GM10847 (cell line): Measurements from ENCODE around the gene SMIM12.
A peak's percentile ranks its signal among the peaks of the same experiment; 100 is the strongest.

Experiments
- POLR2A ChIP-seq: IDR thresholded peaks from 2 replicates; pipeline ENCODE4 v1.6.1; 2011; ENCODE audit not compliant: insufficient read length; ENCODE audit errors: extremely low read depth

The SMIM12 gene

DNA sequence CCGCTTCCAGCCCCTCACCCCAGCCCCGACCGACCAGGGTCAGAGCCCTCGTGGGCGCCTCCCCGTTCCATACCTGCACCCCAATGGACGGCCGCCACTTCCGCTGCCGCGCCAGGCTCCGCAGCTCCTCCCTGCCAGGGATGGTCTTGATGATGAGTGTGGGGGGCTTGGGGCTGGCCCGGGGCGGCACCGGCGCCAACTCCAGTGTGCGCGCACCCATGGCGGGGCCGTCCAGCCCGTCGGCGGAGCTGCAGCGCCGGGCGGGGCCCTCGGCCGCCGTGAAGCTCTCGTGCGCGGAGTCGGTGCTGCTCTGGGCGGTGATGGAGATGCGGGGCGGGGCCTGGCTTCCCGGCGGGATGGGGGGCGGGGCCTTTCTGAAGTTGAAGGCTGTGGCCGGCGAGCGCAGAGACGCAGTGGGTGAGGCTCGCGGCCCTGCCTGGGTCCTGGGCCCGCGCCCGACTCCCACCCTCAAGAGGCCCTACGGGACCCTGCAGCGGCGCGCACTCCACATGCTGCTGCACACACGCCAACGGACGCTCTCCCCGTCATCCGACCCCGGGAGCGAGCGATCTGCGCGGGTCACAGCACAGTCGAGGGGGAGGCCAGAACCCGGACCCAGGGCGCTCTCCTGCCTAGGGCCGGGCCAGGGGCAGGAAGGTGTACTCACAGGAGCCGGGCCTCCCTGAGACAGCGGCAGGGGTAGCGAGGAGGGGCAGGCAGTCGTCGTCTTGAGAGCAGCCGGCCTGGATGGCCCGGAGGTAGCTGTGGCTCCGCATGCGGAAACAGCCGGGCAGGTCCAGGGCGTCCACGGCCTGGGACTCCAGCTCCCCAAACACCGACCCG is 26.1 kb upstream of the SMIM12 start:
- TF ChIP-seq POLR2A, result no peak

DNA sequence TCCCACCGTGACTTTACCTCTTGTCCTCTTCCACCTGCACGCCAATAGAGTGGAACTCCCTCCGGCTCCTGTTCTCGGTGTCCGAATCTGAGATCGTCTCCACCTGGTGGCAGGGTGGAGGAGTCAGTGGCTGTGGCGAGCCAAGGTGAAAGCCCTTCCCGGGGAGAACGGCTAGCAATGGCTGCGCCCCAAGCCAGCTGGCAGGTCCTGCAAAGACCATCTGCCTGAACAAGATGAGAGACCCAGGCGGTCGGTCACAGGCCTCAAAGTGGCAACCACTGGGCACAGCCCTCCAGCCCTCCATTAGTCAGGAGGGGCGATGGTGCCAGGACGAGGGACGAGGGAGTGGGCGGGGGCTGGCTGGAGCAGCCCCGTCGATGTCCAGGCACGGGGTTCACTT is 25.4 kb upstream of the SMIM12 start:
- no peak for TF ChIP-seq POLR2A

DNA sequence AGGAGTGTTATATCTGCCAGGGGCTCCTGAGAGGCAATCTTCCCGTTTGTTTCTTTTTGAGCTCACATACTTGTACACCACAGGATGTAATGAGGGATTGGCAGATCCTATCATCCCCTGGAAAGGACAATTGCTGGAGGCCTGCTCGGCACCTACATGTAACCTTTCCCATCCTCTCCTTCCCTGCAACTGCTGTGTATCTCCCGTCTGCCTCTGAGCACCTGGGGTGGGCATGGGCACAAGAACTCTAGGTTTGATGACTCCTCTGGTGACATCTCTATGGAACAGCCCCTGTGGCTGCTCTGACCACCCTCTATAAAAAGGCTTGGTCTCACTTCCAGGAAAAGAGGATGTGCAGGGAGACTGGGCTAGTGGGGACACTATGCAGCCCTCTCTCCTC is 25.0 kb upstream of the SMIM12 start:
- no peak for TF ChIP-seq POLR2A

DNA sequence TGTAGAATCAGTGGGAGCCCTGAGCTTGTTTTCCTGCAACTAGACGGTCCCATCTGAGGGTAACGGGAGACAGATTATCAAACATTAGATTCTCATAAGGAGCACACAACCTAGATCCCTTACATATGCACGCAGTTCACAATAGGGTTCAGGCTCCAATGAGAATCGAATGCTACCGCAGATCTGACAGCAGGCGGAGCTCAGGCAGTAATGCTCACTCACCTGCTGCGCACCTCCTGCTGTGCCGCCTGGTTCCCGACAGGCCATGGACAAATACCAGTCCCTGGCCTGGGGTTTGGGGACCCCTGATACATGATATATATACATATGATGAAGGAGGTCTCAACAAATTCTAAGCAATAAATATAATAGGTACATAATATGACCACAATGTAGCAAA is 19.7 kb upstream of the SMIM12 start:
- no peak for TF ChIP-seq POLR2A

DNA sequence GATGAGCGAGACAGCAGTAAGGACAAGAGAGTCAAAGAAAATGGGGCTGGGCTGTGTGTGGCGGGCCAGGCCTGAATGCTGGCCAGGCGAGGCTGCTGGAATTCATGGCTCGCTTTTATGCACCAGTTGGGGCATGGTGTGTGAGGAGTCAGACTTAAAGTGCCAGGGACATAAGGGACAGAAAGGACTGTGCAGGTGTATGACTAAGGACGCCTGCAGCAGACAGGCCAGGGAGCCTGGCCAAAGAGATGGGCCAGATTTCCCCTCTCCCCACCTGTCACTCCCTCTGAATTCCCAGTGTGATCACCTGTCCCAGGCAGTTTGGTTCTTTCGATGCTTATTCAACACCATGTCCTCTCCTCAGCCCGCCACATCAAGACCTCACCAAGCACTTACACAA is 16.9 kb upstream of the SMIM12 start:
- TF ChIP-seq POLR2A, result no peak

DNA sequence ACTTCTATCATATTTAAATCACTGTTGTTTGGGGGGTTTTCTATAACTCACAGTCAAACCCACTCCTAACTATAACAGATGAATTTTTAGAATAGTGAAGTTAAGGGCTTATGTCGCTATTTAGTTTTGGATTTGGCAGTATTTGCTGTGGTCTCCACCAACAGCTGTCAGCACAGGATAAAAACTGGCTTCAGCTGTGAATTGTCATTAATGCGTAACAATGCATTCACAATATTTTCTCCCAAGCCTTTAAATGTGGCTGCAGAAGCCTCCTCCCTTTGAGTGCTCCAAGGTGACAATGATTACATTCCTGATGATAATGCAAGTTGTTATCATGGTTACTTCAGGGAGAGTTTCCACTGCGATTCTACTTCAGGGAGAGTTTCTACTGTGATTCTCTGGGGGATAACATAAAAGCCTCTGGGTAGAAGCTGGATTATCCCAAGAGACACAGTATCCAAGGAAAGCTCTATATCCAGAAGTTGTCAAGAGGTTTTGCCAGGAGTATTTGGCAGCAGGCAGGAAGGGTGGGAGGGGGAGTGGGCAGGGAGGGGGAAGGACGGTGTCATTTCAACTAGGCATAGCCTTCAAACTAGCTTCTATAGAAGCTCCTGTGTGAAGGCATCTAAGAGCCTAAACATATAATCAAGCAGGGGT is 14.9 kb upstream of the SMIM12 start:
- TF ChIP-seq POLR2A, result no peak

DNA sequence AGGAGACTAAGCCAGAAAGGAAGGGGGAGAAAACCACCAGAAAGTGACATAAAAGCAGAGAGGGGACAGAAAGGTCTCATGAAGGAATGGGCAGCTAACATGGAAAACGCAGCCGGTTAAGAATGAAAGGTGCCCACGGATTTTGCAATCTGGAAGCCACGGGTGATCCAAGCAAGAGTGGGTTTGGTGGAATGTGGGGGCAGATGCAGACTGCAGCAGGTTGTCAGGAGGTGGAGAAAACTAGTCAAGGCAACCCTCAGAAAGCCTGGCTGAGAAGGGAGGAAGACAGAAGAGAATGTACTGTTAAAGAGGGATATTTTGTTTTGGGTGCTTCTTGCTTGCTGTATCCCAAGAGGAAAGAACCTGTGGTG is 12.6 kb upstream of the SMIM12 start:
- TF ChIP-seq POLR2A, result no peak

DNA sequence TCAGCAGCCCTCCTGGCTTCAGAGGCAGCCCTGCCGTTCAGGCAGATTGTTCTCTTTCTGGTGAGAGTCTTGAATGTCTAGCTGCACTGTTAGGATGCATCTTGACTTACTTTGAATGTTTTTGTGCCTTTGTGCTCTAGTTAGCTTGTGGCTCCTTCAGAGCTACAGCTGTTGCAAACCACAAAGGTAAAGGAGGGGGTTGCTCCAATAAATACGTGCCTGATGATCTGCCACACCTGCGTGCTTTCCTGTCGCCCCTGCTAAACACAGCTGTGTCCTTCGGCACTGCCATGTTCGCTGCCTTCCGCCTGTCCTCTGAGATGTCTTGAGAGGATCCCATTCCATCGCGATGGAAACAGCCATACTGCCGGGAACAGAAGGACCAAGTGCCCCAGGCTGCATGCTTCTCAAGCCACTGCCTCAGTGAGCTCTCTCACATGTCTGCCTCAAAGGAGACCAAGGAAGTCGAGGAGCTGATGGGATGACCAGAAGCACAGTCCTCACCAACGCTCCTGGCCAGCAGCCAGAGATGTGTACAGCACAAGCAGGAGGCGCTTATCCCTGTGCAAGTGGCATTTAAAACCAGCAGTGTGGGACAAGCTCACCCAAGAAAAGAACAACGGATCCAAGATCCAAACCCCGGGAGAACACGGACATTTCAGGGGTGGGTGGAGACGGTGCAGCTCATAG is 12.0 kb upstream of the SMIM12 start:
- TF ChIP-seq POLR2A, result no peak

DNA sequence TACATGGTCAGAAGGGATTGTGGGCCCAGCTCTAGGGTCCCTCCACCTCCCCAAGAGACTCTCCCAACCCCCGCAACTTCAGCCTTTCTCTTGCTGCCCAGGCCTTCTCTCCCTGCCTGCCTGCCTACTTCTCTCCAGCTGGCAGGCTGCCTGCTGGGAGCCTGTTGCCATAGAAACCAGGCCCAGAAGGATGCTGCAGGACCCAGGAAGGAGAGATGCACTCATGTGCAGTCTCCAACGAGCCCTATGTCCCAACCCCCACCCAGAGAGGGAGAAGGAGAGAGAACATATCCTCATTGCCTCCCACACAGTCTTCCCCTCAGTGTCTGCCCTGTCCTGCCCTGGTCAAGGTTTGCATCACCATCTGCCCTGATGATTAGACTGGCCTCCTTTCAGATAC is 10.8 kb upstream of the SMIM12 start:
- no peak for TF ChIP-seq POLR2A

DNA sequence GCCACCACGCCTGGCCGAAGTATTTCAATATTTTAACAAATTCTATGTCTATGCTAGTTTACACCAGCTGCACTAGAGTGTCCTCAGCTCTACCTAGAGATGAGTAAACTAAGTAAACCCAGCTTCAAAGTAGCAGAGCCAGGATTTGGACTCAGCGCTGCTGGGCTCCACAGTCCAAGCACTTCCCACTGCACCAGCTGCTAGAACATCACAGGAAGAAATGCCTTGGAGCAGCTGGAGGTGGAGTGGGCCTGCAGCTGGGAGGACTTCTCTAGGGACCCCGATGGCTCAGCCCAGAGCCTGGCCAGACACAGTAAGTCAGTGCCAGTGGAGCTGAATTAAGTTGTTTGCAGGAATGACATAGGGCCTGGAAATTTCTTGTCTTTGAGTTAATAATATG is 10.2 kb upstream of the SMIM12 start:
- TF ChIP-seq POLR2A, result no peak

DNA sequence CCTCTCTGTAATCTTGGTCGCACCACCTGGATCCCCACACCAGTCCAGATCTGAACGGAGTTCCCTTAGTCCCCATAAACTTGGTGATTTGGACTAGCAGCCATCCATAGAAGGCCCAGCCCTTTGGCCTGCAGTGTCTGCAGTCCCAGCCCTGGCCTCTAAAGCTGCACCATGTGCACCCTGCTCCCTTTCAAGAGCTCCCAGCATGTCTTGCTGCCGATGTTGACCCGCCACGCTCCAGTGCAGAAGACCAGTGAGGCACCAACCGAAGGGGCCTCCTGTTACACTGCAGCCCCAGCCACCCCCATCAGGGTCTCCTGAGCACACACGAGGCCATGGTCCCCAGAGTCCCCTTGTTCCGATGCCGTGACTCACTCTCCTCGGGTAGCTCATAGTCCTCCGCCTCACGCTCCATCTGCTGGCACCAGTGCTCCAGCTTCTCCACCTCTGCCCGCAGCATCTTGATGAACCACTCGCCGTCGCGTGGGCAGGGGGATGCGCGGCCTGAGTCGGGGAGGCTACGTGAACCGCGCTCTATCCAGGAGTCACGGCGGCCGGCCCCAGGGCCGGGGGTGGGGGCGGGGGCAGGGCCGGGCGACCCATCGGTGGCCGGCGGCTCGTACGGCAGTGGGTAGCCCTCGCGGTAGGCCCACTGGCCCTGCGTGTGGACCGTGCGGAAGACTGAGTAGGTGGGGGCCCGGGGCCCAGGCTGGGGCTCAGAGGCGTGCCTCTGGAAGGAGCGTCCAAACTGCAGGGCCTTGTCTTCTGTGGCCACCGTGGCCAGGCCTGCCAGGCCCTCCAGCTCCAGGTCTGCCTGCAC is 8.9 kb upstream of the SMIM12 start:
- no peak for TF ChIP-seq POLR2A

DNA sequence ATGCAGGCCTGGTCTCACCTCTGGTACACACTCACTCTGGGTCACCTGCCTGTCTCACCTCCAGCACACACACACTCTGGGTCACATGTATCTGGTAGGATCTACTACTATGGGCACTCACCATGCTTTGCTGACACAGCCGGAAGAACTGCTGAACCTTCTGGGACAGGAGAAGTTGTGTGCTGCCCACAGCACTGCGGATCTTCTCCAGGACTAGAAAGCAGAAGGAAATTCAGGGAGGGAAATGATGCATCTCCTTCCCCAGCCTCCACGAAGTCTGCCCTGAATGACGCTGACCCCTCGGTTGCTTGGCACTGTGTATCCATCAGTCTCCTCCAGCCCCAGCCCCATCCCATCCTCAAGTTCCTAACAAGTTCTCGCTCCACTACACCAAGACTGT is 7.9 kb upstream of the SMIM12 start:
- no peak for TF ChIP-seq POLR2A

DNA sequence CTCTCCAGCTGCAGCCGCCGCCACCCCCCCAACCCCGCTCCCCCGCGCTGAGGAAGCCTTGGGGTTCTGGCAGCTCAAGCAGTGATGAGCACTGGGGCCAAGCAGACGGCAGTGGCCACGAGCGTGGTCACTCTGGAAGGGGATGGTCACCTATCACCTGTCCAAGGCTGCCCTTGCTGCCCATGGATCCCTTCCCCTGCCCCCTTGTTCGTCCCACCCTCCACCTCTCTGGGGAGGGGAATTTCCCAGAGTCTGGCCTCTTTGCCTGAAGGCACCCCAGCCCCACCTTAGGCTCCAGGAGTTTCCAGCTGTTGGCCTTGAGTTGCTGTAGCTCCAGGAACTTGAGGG is 7.2 kb upstream of the SMIM12 start:
- TF ChIP-seq POLR2A, result no peak

DNA sequence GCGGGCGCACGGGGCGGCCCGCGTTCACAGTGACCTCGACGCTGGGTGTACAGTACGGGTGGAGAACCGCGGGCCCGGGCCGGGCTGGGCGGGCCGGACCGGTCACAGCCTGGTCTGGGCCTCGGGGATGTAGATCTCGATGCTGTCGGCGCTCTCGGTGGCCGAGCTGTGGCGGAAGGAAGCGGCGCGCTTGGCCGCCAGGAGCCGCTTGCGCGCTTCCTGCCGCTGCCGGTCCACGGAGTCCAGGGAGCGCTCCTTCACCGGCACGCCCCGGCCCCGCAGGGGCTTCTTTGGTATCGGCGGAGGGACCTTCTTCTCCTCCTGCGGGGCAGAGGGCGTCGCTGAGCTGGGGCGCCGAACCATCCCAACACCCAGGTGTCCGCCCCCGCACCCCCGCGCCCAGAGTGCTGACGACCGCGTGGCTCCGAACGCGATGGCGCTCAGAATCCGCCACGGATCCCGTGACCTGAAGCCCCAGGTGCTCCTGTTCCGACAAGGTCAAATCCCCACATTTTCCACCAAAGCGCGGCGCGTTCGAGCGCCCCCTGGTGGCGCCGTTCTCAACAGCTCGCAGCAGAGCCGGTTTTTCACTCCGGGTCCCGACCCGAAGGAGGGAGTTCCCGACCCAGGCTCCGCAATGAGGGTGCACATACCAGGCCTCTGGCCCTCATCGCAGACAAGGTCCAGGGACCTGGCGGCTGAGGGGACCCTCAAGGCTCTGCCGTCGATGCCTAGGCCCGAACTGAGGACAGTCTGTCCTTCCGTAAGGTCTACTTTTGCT is 6.6 kb upstream of the SMIM12 start:
- peak; percentile 49 for TF ChIP-seq POLR2A

DNA sequence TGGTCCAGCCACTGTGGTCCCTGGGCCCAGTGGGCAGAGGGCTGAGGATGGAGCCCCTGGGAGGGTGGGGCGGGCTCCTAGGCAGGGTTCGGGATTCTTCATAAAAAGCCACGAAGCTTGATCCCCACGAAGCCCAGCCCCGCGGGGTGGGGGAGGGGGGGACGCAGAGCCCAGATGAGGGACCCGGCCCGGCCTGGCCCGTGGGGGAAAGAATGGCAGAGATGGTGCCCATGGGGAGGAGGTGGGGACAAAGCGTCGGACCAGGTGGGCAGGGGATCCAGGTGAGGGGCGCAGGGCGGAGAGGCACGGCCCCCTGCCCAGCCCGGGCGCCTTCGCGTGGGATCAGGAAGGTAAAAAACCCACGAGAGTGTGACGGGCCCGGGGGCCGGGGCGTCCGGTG is 6.0 kb upstream of the SMIM12 start:
- no peak for TF ChIP-seq POLR2A
